Prostate gland (tissue), 2 donors: Measurements from ENCODE around the gene DCAF16.

Source experiments
- CTCF ChIP-seq, 4 experiments: fragments of 200-600 bp in 2 of 4; fragments of 450-650 bp in 2 of 4; sonication (generic) in 2 of 4; IDR thresholded peaks; 1 replicate in 3 of 4; 2 replicates in 1 of 4; pipeline ENCODE4 v1.5.1; 2016 to 2019; ENCODE audit warnings: antibody characterized with exemption in 4 of 4, mild to moderate bottlenecking in 2 of 4, moderate library complexity in 2 of 4
- POLR2AphosphoS5 ChIP-seq: sonication (generic); formaldehyde crosslinking; IDR thresholded peaks from one replicate; pipeline ENCODE4 v1.6.1; 2017; ENCODE audit warnings: antibody characterized with exemption

- no peak for TF ChIP-seq CTCF (IDR thresholded peaks at IDR 0.05)
- no peak for TF ChIP-seq POLR2AphosphoS5
Observed at GRCh38 chr4:17812125-17812524, 1.6 kb upstream of the DCAF16 start.
